Neural crest cell (in vitro differentiated cells): ENCODE measurements around the gene WDR49. TPM values are rescaled to one million over a fixed set of nuclear protein-coding genes. Genes with fewer than 3 reads are reported as not detected.

Experiments
- DNase-seq: peaks from one replicate; pipeline ENCODE4 v3.0.0; 2021; ENCODE audit warnings: low read depth, mixed read lengths, low spot score
- H3K27ac Mint-ChIP-seq: one replicate; pipeline ENCODE4 v1.8.0; 2021; ENCODE audit warnings: mild to moderate bottlenecking, mixed read lengths; ENCODE audit not compliant: unreplicated experiment
- H3K27me3 Mint-ChIP-seq: 2 replicates; pipeline ENCODE4 v1.8.0; 2021; ENCODE audit warnings: low read depth, mild to moderate bottlenecking, mixed read lengths
- H3K36me3 Mint-ChIP-seq: 2 replicates; pipeline ENCODE4 v1.8.0; 2021; ENCODE audit warnings: low read depth, mild to moderate bottlenecking, mixed read lengths
- H3K4me1 Mint-ChIP-seq: 2 replicates; pipeline ENCODE4 v1.8.0; 2021; ENCODE audit warnings: mixed read lengths
- H3K4me3 Mint-ChIP-seq: one replicate; pipeline ENCODE4 v1.8.0; 2021; ENCODE audit warnings: mild to moderate bottlenecking, mixed read lengths
- H3K9me3 Mint-ChIP-seq: 2 replicates; pipeline ENCODE4 v1.8.0; 2021; ENCODE audit warnings: mixed read lengths
- total RNA-seq: library from RNA; stranded (reverse); gene quantifications from 2 replicates; pipeline ENCODE4 v1.2.1, GENCODE V29; 2021
- TF ChIP-seq, protein P1 (sequence below): fragments of 200-600 bp; sonication (generic); conservative IDR thresholded peaks from 2 replicates; pipeline ENCODE4 v1.5.0; 2021; ENCODE audit warnings: antibody characterized with exemption, mild to moderate bottlenecking

The WDR49 gene
- total RNA-seq, 1 donor from 2014 or later: 5.4 TPM

- H3K27me3 Mint-ChIP-seq: no peaks in the 10 kb centered on the region
- TF ChIP-seq, protein P1, sequence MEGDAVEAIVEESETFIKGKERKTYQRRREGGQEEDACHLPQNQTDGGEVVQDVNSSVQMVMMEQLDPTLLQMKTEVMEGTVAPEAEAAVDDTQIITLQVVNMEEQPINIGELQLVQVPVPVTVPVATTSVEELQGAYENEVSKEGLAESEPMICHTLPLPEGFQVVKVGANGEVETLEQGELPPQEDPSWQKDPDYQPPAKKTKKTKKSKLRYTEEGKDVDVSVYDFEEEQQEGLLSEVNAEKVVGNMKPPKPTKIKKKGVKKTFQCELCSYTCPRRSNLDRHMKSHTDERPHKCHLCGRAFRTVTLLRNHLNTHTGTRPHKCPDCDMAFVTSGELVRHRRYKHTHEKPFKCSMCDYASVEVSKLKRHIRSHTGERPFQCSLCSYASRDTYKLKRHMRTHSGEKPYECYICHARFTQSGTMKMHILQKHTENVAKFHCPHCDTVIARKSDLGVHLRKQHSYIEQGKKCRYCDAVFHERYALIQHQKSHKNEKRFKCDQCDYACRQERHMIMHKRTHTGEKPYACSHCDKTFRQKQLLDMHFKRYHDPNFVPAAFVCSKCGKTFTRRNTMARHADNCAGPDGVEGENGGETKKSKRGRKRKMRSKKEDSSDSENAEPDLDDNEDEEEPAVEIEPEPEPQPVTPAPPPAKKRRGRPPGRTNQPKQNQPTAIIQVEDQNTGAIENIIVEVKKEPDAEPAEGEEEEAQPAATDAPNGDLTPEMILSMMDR: no peak
- no peak for DNase-seq
Measured at GRCh38 chr3:167501941-167502340, 151.8 kb downstream of the WDR49 start.

DNA sequence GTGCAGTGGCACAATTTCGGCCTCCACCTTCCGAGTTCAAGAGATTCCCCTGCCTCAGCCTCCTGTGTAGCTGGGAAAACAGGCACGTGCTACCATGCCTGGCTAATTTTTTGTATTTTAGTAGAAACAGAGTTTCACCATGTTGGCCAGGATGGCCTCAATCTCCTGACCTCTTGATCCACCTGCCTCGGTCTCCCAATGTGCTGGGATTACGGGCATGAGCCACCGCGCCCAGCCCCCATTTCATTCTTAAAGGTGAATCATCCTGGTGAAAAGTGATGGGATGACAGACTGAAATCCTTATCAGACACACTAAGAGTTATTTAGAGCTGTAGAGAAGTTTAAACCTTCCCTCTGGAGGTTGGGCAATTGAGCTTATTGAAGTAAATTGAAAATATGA, 155.8 kb downstream of the WDR49 start:
- H3K4me1 Mint-ChIP-seq: no peaks in the 10 kb centered on the region
- H3K4me3 Mint-ChIP-seq: no peak overlapping the region
- H3K27me3 Mint-ChIP-seq: no peaks in the 10 kb centered on the region
- DNase-seq: no peak
- no peak overlapping the region for H3K27ac Mint-ChIP-seq
- TF ChIP-seq, protein P1: no peak
- no peaks in the 10 kb centered on the region for H3K36me3 Mint-ChIP-seq
- no peaks in the 10 kb centered on the region for H3K9me3 Mint-ChIP-seq

More at GRCh38 chr3:167501941-167502340, 151.8 kb downstream of the WDR49 start:
- Mint-ChIP-seq H3K4me3 (no peak overlapping the region), H3K9me3 (no peaks in the 10 kb centered on the region), H3K4me1 (no peaks in the 10 kb centered on the region), H3K36me3 (no peaks in the 10 kb centered on the region), H3K27ac (no peak overlapping the region)

DNA sequence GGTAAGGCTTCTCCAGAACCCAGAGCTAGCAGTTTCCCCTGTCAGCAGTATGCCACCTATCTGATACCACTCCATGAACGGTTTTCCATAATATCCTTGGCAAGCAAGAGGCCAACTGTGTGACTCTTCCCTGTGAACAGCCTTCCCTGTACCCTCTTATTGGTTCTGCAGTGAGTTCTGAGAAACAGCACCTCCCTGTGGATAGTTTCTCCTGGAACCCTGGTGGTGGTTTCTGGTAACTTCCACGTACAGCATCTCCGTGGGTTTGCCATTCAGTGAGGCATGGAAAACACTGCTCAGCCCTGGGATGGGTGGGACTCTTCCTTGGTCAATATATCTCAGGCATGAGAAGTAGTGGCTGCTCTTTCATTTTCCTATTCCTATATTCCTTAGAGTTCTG, 160.5 kb downstream of the WDR49 start:
- DNase-seq: peak; percentile 2
- no peak overlapping the region for H3K4me3 Mint-ChIP-seq
- H3K36me3 Mint-ChIP-seq: no peaks in the 10 kb centered on the region
- H3K9me3 Mint-ChIP-seq: no peaks in the 10 kb centered on the region
- peaks cover 4% of the 10 kb centered on the region for H3K27me3 Mint-ChIP-seq
- H3K4me1 Mint-ChIP-seq: no peaks in the 10 kb centered on the region
- TF ChIP-seq, protein P1: peak; percentile 49
- no peak overlapping the region for H3K27ac Mint-ChIP-seq

DNA sequence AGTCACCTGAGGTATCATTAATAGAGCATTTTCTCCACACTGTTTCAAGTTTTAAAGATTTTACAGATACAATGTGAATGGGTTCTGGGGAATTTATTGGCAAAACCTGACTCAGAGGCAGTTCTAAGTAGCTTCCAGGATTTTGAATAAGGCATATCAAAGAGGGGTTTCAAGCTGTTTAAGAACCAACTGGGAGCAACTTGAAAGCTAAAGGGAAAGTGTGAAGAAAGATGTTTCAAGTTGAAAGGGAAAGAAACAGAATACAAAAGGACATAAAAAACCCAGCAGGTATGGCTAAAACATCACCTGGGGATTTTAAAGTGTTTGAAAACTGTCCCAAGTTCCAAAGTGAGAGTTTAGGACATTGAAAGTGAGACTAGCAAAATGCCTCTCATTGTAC, 162.1 kb downstream of the WDR49 start:
- Mint-ChIP-seq H3K4me3 (no peak overlapping the region), H3K4me1 (no peaks in the 10 kb centered on the region), H3K36me3 (no peaks in the 10 kb centered on the region), H3K9me3 (peaks cover 6% of the 10 kb centered on the region), H3K27me3 (peaks cover 4% of the 10 kb centered on the region), H3K27ac (no peak overlapping the region)
- TF ChIP-seq, protein P1: no peak
- DNase-seq: no peak

DNA sequence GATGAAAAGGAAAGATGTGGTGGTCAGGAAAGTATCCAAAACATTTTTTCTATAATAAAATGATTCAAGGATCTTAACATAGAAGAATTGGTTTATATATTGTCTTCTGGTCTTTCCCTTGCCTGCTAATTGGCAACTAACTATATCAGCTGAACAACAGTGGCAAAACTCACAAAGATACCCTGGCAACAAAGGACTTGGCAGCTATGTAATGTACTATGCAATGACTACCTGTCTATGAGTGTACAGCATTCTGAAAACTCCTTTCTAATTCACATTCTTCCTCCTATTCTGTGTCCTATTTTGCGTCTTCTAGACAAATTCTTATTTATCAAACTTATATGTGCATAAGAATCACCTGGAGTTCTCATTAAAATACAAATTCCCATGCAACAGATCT, 164.2 kb downstream of the WDR49 start:
- Mint-ChIP-seq H3K9me3 (peaks cover 8% of the 10 kb centered on the region), H3K27me3 (peaks cover 4% of the 10 kb centered on the region), H3K36me3 (no peaks in the 10 kb centered on the region), H3K4me1 (no peaks in the 10 kb centered on the region), H3K27ac (no peak overlapping the region), H3K4me3 (no peak overlapping the region)
- DNase-seq: no peak
- TF ChIP-seq, protein P1: no peak

GRCh38 chr3:167487556-167487955, 166.2 kb downstream of the WDR49 start:
- no peak for DNase-seq
- TF ChIP-seq, protein P1: no peak
- H3K9me3 Mint-ChIP-seq: peaks cover 11% of the 10 kb centered on the region
- H3K4me1 Mint-ChIP-seq: no peaks in the 10 kb centered on the region
- peaks cover 4% of the 10 kb centered on the region for H3K27me3 Mint-ChIP-seq
- H3K36me3 Mint-ChIP-seq: no peaks in the 10 kb centered on the region
- no peak overlapping the region for H3K4me3 Mint-ChIP-seq
- H3K27ac Mint-ChIP-seq: no peak overlapping the region
